Activated CD4-positive, alpha-beta T cell treated with anti-CD3 and anti-CD28 coated beads for 24 hours (primary cell): Measurements from ENCODE around the gene ADGRD2.

ENCODE experiments used
- DNase-seq, 2 donors: peaks; one replicate each; pipeline ENCODE4 v3.0.0-alpha.2; 2020; ENCODE audit warnings: low read depth in 2 of 2

Gene ADGRD2

GRCh38 chr9:124438091-124438490, 12.2 kb upstream of the ADGRD2 start:
- no peak for DNase-seq

DNA sequence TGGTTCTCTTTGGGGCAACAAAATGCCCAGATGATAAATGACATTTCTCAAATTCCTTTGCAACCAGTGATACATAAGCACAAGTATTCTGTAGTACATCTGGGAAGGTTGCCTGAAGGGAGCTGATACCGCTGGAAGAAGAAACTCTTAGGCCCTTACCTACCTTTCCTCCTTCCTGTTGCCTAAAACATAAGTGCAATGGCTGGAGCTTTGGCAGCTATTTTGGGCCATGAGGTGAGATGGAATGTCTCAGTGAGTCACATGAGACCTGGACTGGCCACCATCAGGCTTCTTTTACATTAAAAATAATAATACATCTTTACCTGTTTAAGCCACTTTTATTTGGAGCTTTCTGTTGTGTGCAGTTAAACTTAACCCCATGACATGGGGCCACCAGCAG, 11.2 kb upstream of the ADGRD2 start:
- DNase-seq = no peak

DNA sequence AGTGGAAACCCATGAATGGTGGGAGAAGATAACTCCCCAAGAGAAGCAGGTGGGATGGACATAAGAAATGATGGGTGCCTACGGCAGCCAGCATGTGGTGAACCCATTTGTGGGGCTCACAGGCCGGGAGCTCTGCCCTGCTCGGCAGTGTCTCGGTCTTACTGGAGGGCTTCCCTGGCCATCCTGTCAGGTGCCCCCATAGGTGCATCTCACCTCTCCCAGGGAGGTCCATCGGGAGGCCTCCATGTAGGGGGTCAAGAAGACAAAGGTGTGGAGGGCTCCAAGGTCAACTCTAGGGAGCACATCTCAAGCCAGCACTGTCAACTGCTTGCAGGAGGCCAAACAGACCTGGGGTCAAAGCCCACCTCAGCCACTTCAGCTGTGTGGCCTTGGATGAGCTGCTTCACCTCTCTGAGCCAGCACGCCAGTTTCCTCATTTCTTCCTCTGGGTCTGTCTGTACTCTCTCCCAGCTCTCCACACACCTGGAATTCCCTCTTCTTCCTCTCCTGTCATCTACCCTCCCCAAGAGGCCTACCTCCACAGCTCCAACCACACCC, 10.5 kb upstream of the ADGRD2 start:
- DNase-seq = no peak

- DNase-seq = no peak
Measured at GRCh38 chr9:124440786-124441185, 9.5 kb upstream of the ADGRD2 start.

DNA sequence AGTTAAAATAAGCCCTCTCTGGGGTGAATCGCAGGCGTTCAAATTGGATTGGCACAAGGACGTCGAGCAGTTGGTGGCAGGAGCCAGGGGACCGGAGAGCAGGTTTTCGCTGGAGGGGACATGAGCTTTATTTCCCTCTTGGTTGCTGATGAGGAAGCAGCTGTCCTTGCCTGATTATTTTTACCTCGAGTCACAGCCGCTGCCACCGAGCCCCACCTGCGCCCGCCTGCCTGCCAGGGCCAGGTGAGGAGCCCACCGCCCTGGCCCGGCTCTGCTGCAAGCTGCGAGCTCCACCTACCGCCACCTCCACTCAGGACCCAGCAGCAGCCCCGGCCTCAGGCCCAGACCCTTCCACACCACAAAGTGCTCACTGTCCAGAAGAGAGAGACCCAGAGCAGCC, 9.0 kb upstream of the ADGRD2 start:
- DNase-seq = no peak

GRCh38 chr9:124442379-124442778, 7.9 kb upstream of the ADGRD2 start:
- no peak for DNase-seq

GRCh38 chr9:124442826-124443225, 7.4 kb upstream of the ADGRD2 start:
- DNase-seq = no peak

GRCh38 chr9:124443625-124444024, 6.6 kb upstream of the ADGRD2 start:
- DNase-seq = no peak

GRCh38 chr9:124444166-124444565, 6.1 kb upstream of the ADGRD2 start:
- DNase-seq = no peak

DNA sequence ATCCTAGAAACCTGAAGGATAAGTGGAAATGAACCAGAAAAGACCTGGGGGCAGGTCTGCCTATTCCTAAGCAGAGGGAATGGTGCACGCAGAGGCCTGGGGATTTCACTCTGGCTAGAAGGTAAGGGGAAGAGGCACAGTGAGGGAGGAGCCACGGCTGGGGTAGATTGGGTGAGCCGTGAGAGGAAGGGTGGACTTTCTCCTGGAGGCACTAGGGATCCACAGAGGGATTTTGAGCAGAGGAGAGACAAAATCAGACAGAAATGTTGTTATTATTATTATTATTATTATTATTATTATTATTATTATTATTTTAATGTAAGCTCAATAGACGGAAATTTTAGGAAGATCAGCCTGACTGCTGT, 3.0 kb upstream of the ADGRD2 start:
- no peak for DNase-seq

GRCh38 chr9:124448019-124448418, 2.2 kb upstream of the ADGRD2 start:
- DNase-seq = no peak

DNA sequence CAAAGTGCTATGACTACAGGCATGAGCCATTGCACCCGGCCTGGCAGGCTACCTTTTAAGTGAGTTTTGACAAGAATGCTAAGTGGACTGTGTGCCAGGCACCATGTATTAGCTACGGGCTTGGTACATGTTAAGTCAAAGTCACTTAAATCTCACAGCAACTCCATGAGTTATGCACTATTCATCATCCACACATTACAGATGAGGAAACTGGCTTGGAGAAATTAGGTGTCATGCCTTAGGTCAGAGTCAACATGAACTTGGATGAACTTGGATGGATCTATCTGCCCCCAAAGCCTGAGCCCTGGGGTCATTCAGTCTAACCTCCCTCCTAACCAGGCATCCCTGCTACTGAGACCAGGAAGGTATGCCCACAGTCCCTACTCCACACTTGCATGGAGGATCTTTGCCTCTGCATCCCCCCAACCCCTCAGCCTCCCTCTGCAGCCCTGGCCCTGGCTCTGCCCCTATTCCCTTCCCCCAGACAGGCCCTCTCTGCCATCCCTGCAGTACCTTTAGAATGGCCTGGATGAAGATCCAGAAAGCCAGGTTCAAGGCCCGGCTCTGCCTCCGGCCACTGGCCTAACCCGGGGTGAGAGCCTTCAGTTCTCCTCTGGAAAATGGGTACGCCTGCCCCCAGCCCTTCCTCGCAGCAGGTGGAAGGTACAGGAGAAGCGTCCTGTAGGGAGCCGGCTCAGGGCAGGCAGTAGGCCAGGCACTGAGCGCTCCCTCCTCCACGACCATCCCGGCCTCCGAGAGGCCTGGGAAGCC, 685 bp upstream of the ADGRD2 start:
- no peak for DNase-seq

DNA sequence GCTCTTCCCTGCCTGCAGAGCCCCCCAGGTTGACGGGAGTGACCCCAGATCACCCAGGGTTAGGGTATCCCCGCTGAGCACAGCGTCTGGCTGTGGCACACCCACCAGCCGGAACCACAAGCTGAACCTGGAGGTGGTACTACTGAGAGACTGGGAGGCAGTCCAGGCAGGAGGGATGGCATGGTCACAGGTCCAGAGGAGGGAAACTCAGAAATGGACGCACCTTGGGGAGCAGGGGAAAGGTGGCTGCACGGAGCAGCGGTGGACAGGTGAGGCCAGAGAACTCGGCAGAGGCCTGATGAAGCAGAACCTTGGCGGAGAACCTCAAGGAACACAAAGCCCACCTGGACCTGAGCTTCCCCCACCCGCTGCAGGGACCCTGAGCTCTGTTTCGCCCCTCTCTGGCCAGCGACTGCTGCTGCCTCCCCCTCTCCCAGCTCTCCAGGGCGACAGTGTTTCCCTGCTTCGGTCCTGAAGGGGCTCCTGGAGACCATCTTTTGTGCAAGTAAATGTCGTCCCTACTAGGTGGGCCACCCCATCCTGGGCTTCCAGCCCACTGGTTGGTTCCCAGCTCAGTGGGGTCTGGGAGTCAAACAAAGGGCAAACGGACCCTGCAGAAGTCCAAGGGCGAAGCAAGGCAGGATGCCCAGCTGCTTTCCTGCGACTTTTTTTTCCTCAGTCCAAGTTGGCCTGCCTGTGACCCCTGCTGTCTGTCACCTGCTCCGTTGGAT, 845 bp downstream of the ADGRD2 start:
- DNase-seq = no peak

DNA sequence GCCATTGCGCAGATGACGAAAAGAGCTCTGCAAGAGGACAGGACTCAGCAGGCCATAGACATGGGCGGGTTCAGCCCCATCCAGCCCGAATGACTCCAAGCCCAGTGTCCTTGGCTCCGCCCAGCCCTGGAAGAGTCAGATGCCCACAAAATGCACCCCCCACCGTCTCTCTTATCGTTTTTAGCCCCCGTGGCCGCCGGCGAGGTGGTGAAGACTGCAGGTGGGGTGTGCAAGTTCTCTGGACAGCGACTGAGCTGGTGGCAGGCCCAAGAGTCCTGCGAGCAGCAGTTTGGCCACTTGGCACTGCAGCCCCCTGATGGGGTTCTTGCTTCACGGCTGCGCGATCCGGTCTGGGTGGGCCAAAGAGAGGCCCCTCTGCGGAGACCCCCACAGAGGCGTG, 2.1 kb downstream of the ADGRD2 start:
- no peak for DNase-seq

GRCh38 chr9:124452841-124453585, 2.8 kb downstream of the ADGRD2 start:
- DNase-seq = no peak

- no peak for DNase-seq
Measured at GRCh38 chr9:124453586-124454191, 3.4 kb downstream of the ADGRD2 start.

DNA sequence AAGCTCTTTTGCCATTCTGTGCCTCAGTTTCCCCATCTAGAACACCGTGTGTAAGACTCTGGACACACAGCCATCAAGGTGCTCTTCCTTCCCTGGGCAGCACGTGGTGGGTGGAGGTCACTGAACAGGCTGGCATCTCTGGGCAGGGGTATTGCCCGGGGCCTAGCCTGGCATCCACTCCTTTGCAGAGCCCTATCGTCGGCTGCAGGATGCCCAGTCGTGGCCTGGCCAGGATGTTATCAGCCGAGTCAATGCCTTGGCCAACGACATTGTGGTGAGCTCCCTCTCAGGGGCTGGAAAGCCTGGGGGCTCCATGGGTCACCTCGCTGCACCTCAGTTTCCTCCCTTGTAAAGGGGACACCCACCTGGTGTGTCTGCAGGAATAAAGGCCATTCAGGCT, 4.0 kb downstream of the ADGRD2 start:
- DNase-seq = no peak

GRCh38 chr9:124454791-124455443, 4.7 kb downstream of the ADGRD2 start:
- no peak for DNase-seq

DNA sequence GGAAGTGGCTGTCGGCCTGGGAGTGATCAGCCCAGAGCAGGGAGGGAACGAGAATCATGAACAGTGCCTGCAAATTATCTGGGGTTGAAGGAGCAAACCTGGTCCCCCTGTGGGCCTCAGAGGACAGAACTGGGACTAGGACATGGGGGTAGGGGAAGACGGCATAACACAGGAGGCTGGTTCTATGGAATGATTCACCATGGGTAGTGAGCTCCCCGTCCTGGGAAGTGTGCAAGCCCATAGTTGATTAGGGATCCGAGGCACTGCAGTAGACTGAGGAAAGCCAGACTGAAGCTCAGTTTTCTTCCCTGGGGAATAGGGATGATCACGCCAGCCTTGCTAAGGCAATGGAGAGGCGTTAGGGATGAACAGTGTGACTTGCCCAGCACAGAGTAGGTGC, 5.6 kb downstream of the ADGRD2 start:
- DNase-seq = no peak

- DNase-seq = no peak
Measured at GRCh38 chr9:124456341-124457078, 6.3 kb downstream of the ADGRD2 start.
